Measurements from ENCODE around the gene RFX8. TPM values are rescaled to one million over a fixed set of nuclear protein-coding genes. Genes with fewer than 3 reads are reported as not detected.
A peak's percentile ranks its signal among the peaks of the same experiment; 100 is the strongest.

The RFX8 gene
- total and polyA plus RNA-seq, 2 of the 4 experiments (the other 2 are of a cell fraction), result 2.9 to 5.3 TPM

DNA sequence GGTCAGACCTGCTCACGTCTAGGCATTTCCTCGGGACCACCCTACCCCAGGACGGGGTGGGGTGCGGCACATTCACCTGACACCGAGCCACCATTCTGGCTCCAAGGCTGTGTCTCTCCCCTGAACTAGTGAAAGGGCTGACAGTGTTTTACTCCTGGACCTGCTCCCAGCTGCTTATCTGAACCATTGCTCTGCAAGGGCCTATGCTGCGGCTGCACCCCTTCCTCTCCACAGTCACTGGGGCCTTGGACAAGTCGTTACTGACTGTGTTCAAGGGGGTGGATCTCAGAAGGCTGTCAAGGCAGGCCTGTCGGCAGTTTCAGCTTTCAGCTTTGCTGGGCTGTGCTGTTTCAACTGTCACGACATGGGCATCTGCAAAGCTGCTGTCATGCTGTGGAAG, 99.3 kb downstream of the RFX8 start:
- H2AK5ac ChIP-seq (ENCODE audit: low read depth, low read length), result no peak overlapping the region
- H3K4ac ChIP-seq (ENCODE audit: low read depth, low read length), result no peak overlapping the region
- H3K27me3 ChIP-seq (ENCODE audit: control insufficient read depth, insufficient read depth, low read length), result peaks cover 3% of the 10 kb centered on the region
- DNase-seq, result no peak
- H2BK15ac ChIP-seq (ENCODE audit: low read depth, low read length), result no peak overlapping the region
- no peak overlapping the region for H2BK20ac ChIP-seq (ENCODE audit: low read depth, low read length)
- H3K9me1 ChIP-seq (ENCODE audit: insufficient read depth, low read length), result no peaks in the 10 kb centered on the region
- no TSS peak for BruUV-seq (replicated peaks)
- no peaks in the 10 kb centered on the region for H3K79me1 ChIP-seq (ENCODE audit: low read depth in 1 of 2, low read length in 2 of 2)
- H4K8ac ChIP-seq (ENCODE audit: low read depth in 2 of 2, low read length in 2 of 2), result no peak overlapping the region
- H2BK120ac ChIP-seq (ENCODE audit: low read depth, low read length), result no peak overlapping the region
- no peak for ATAC-seq (ENCODE audit: low read depth)
- no peak overlapping the region for H3K23ac ChIP-seq (ENCODE audit: low read depth, low read length)
- WGBS, 2 experiments (ENCODE audit: extremely low coverage in 2 of 2, insufficient read length in 1 of 2), result no CpG with 5 or more reads among the region's 9 CpGs
- H3K9ac ChIP-seq (ENCODE audit: low read depth, low read length), result no peak overlapping the region
- TF ChIP-seq BHLHE40 (IDR thresholded peaks at IDR 0.05; ENCODE audit: low read depth, low read length) (no peak), CEBPB (IDR thresholded peaks at IDR 0.05; ENCODE audit: low read depth, low read length) (no peak), MXI1 (IDR thresholded peaks at IDR 0.05; ENCODE audit: borderline replicate concordance, low read depth, low read length) (no peak), POLR2A (IDR thresholded peaks at IDR 0.05; ENCODE audit: low read depth, low read length) (no peak), SMC3 (IDR thresholded peaks at IDR 0.05; ENCODE audit: low read depth, low read length) (no peak), FOS (IDR thresholded peaks at IDR 0.05; ENCODE audit: low read depth, low read length) (no peak), MAFK (IDR thresholded peaks at IDR 0.05; ENCODE audit: low read depth, low read length) (no peak), NFE2L2 (IDR thresholded peaks at IDR 0.05; ENCODE audit: low read depth, low read length) (no peak), RFX5 (IDR thresholded peaks at IDR 0.05; ENCODE audit: low read depth, low read length) (no peak), RAD21 (IDR thresholded peaks at IDR 0.05; ENCODE audit: low read length) (no peak), MAZ (IDR thresholded peaks at IDR 0.05; ENCODE audit: borderline replicate concordance, low read depth, low read length) (no peak), CHD1 (IDR thresholded peaks at IDR 0.05; ENCODE audit: low read depth, low read length) (no peak), RCOR1 (IDR thresholded peaks at IDR 0.05; ENCODE audit: insufficient replicate concordance, low read length) (no peak)
- TF ChIP-seq, protein P1, sequence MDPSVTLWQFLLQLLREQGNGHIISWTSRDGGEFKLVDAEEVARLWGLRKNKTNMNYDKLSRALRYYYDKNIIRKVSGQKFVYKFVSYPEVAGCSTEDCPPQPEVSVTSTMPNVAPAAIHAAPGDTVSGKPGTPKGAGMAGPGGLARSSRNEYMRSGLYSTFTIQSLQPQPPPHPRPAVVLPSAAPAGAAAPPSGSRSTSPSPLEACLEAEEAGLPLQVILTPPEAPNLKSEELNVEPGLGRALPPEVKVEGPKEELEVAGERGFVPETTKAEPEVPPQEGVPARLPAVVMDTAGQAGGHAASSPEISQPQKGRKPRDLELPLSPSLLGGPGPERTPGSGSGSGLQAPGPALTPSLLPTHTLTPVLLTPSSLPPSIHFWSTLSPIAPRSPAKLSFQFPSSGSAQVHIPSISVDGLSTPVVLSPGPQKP (IDR thresholded peaks at IDR 0.05; ENCODE audit: borderline replicate concordance, low read depth, low read length), result no peak
- TF ChIP-seq, protein P2, sequence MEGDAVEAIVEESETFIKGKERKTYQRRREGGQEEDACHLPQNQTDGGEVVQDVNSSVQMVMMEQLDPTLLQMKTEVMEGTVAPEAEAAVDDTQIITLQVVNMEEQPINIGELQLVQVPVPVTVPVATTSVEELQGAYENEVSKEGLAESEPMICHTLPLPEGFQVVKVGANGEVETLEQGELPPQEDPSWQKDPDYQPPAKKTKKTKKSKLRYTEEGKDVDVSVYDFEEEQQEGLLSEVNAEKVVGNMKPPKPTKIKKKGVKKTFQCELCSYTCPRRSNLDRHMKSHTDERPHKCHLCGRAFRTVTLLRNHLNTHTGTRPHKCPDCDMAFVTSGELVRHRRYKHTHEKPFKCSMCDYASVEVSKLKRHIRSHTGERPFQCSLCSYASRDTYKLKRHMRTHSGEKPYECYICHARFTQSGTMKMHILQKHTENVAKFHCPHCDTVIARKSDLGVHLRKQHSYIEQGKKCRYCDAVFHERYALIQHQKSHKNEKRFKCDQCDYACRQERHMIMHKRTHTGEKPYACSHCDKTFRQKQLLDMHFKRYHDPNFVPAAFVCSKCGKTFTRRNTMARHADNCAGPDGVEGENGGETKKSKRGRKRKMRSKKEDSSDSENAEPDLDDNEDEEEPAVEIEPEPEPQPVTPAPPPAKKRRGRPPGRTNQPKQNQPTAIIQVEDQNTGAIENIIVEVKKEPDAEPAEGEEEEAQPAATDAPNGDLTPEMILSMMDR (conservative IDR thresholded peaks at IDR 0.05; ENCODE audit: low read depth, low read length), result no peak
- TF ChIP-seq, protein P3, sequence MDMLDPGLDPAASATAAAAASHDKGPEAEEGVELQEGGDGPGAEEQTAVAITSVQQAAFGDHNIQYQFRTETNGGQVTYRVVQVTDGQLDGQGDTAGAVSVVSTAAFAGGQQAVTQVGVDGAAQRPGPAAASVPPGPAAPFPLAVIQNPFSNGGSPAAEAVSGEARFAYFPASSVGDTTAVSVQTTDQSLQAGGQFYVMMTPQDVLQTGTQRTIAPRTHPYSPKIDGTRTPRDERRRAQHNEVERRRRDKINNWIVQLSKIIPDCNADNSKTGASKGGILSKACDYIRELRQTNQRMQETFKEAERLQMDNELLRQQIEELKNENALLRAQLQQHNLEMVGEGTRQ (IDR thresholded peaks at IDR 0.05; ENCODE audit: low read depth, low read length), result no peak
- H3K14ac ChIP-seq (replicated peaks; ENCODE audit: low read depth, low read length), result no peak overlapping the region
- no peak overlapping the region for H3K27ac ChIP-seq (ENCODE audit: insufficient read depth, low read length)
- in situ Hi-C loops (cut with MboI; ENCODE audit: low sequenced_read_pairs) (no loop called here), intact Hi-C loops (cut with micrococcal nuclease) (no loop called here), dilution Hi-C loops (cut with HindIII; ENCODE audit: low sequenced_read_pairs, unreplicated experiment) (no loop called here)
- no peak overlapping the region for H4K5ac ChIP-seq (ENCODE audit: low read depth, low read length)
- no peak overlapping the region for H3K4me3 ChIP-seq (ENCODE audit: insufficient read depth, low read depth, low read length)
- peak overlapping the region; percentile 65 for H2AK9ac ChIP-seq (replicated peaks; ENCODE audit: low read depth, low read length, poor library complexity)
- H3K36me3 ChIP-seq (ENCODE audit: control insufficient read depth, insufficient read depth, low read length), result no peaks in the 10 kb centered on the region
- no peak overlapping the region for H3K18ac ChIP-seq (ENCODE audit: low read depth, low read length)
- H3K4me2 ChIP-seq (ENCODE audit: low read depth, low read length), result no peak overlapping the region
- no peaks in the 10 kb centered on the region for H3K4me1 ChIP-seq (ENCODE audit: control insufficient read depth, insufficient read depth, low read length)
- ChIA-PET CTCF (interaction anchor here (1.1 kb wide), 1 partner anchor 12 kb away, joined by 5 read pairs; the partner anchor contains the start of gene CREG2), POLR2A (ENCODE audit: unreplicated experiment) (no interaction called here)
- no peak overlapping the region for H2BK5ac ChIP-seq (ENCODE audit: low read depth, low read length, poor library complexity, severe bottlenecking)
- no peak overlapping the region for H4K91ac ChIP-seq (ENCODE audit: insufficient read depth, low read depth, low read length)
- H4K20me1 ChIP-seq (ENCODE audit: insufficient read depth, low read length), result no peaks in the 10 kb centered on the region
- no peak overlapping the region for H3K56ac ChIP-seq (ENCODE audit: extremely low read depth, insufficient read depth, low read length)
- no peak overlapping the region for H2AFZ ChIP-seq (replicated peaks; ENCODE audit: low read length, poor library complexity)
- no peaks in the 10 kb centered on the region for H3K9me3 ChIP-seq (ENCODE audit: control insufficient read depth, insufficient read depth, low read length)

All from IMR-90 (cell line).